Measurements from ENCODE around the gene DIS3L2. TPM values are rescaled to one million over a fixed set of nuclear protein-coding genes. Genes with fewer than 3 reads are reported as not detected.

Gene DIS3L2
- total and polyA plus RNA-seq, 7 donors = 10.7 to 20.8 (median 16.0) TPM

GRCh38 chr2:231928481-231928880 lies 33.0 kb upstream of the DIS3L2 start:
- WGBS, 3 donors = 82 to 95% (median 82%) methylated on average over 4 to 5 of the region's 5 CpGs
- Histone ChIP-seq H3K27ac (no peak overlapping the region), H3K4me1 (peaks cover 22% of the 10 kb centered on the region), H3K27me3 (ENCODE audit: insufficient read depth in 3 of 3, low read length in 2 of 3) (peaks cover 0 to 67% (median 9%) of the 10 kb centered on the region in 3 donors), H3K4me3 (no peak overlapping the region), H3K36me3 (ENCODE audit: insufficient read depth in 1 of 2, low read depth in 1 of 2) (no peaks in the 10 kb centered on the region), H3K9me3 (no peaks in the 10 kb centered on the region)
- TF ChIP-seq CTCF (IDR thresholded peaks at IDR 0.05) = no peak
- ATAC-seq (no peak), DNase-seq (no peak)
- intact Hi-C loops (cut with DNase I) = loop anchor here in 1 of 2 donors (5.0 to 10.0 kb wide), 2 partner anchors 214 to 586 kb away; no protein-coding TSS in a partner anchor

- WGBS, 3 donors = 76 to 87% (median 82%) methylated on average over 11 of the region's 11 CpGs
- intact Hi-C loops (cut with DNase I) = loop anchor here in 1 of 2 donors (5.0 to 10.0 kb wide), 2 partner anchors 213 to 586 kb away; no protein-coding TSS in a partner anchor
- no peak for TF ChIP-seq CTCF (IDR thresholded peaks at IDR 0.05)
- Histone ChIP-seq H3K4me3 (no peak overlapping the region), H3K27ac (no peak overlapping the region), H3K36me3 (ENCODE audit: insufficient read depth in 1 of 2, low read depth in 1 of 2) (no peaks in the 10 kb centered on the region), H3K9me3 (no peaks in the 10 kb centered on the region), H3K4me1 (peaks cover 22% of the 10 kb centered on the region), H3K27me3 (ENCODE audit: insufficient read depth in 3 of 3, low read length in 2 of 3) (peaks cover 0 to 61% (median 9%) of the 10 kb centered on the region in 3 donors)
- DNase-seq (no peak), ATAC-seq (no peak)
Observed at GRCh38 chr2:231928901-231929725, 32.4 kb upstream of the DIS3L2 start.

DNA sequence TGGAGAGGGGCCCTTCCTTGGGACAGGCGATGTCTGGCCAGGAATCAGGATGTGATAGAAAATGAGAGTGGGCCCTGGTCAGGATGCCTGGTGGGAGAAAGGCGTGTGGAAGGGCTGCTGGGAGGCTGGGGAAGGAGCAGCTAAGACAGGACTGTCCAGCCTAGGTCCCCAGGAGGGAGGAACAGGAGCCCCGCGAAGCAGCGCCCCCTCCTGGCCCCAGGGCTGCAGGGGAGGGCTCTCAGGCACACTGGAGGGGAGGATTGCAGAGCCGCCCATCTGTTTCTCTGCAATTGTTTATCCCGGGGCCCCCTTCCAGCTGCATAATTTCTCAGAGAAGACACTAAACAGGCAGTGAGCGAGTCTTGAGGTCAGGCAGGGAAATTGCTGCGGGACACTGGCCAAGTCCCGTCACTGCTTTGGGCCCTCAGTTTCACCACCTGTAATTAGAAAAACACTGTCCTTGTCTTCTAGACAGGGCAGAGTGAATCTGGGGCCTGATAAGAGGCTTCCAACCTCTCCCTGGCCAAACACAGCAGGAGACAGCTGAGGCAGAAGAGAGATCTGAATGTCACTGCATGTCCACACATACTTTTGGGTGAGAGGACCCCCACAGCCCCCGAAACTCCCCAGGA lies 31.4 kb upstream of the DIS3L2 start:
- Histone ChIP-seq H3K9me3 (no peaks in the 10 kb centered on the region), H3K36me3 (ENCODE audit: insufficient read depth in 1 of 2, low read depth in 1 of 2) (no peaks in the 10 kb centered on the region), H3K27me3 (ENCODE audit: insufficient read depth in 3 of 3, low read length in 2 of 3) (peaks cover 0 to 52% (median 7%) of the 10 kb centered on the region in 3 donors), H3K4me1 (peaks cover 22% of the 10 kb centered on the region), H3K27ac (no peak overlapping the region), H3K4me3 (no peak overlapping the region)
- ATAC-seq = peak in 1 of 4 donors; percentile 3
- intact Hi-C loops (cut with DNase I) = loop anchor here in 1 of 2 donors (5.0 to 10.0 kb wide), 2 partner anchors 212 to 585 kb away; no protein-coding TSS in a partner anchor
- peak; percentile 68 to 71 for DNase-seq
- TF ChIP-seq CTCF (IDR thresholded peaks at IDR 0.05) = no peak
- 32 to 41% (median 36%) methylated on average over 10 to 11 of the region's 11 CpGs for WGBS, 3 donors

DNA sequence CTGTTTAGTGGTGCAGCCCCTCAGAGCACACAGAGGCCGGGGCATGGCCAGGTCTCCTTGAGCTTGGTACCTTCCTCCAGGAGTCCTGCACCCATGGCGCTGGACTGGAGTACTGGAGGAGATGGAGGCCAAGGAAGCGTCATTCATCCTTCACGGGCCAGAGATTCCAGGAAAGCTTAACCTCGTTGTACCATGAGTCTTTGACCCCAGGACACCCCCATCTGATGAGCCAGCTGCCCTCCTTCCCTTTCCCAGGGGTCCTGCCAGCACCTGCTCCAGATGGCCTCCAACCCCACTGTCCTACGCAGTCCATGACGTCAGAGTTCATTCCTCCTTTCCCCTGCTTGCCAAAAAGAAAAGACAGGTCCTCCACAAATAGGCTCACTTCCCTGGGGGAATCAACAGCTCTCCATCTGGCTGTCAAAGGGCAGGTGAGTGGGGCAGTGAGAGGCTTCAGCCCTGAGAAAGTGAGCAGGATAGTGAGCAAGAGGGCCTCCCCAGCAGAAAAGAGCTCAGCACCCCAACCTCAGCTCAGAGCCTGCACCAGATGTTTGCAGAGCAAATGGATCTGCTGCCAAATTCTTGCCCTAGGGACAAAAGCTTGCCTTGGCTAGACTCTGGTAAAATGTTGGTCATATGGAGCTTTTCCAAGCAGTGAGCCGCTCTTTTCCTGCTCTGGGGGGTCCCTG lies 30.8 kb upstream of the DIS3L2 start:
- peak in 3 of 4 donors; percentile 31 to 62 (median 46) for ATAC-seq
- no peak for TF ChIP-seq CTCF (IDR thresholded peaks at IDR 0.05)
- Histone ChIP-seq H3K9me3 (no peaks in the 10 kb centered on the region), H3K27me3 (ENCODE audit: insufficient read depth in 3 of 3, low read length in 2 of 3) (peaks cover 0 to 45% (median 7%) of the 10 kb centered on the region in 3 donors), H3K4me1 (peaks cover 17% of the 10 kb centered on the region), H3K27ac (no peak overlapping the region), H3K36me3 (ENCODE audit: insufficient read depth in 1 of 2, low read depth in 1 of 2) (no peaks in the 10 kb centered on the region), H3K4me3 (no peak overlapping the region)
- peak; percentile 61 to 85 for DNase-seq
- intact Hi-C loops (cut with DNase I) = no loop called here
- 32 to 57% (median 37%) methylated on average over 8 of the region's 8 CpGs for WGBS, 3 donors
